HG03457 (cell line): ENCODE measurements around the gene AAGAB.
A peak's percentile ranks its signal among the peaks of the same experiment; 100 is the strongest.
"Not testable (repeated sequence)": the region's sequence is repeated elsewhere in the genome, so short reads cannot be mapped to it uniquely, and the experiment has no call there.

ENCODE experiments used
- ATAC-seq: cut with Tn5 transposase; IDR thresholded peaks from one replicate; pipeline ENCODE4 v1.9.1; 2021; ENCODE audit warnings: moderate number of reproducible peaks; ENCODE audit not compliant: unreplicated experiment

The AAGAB gene

DNA sequence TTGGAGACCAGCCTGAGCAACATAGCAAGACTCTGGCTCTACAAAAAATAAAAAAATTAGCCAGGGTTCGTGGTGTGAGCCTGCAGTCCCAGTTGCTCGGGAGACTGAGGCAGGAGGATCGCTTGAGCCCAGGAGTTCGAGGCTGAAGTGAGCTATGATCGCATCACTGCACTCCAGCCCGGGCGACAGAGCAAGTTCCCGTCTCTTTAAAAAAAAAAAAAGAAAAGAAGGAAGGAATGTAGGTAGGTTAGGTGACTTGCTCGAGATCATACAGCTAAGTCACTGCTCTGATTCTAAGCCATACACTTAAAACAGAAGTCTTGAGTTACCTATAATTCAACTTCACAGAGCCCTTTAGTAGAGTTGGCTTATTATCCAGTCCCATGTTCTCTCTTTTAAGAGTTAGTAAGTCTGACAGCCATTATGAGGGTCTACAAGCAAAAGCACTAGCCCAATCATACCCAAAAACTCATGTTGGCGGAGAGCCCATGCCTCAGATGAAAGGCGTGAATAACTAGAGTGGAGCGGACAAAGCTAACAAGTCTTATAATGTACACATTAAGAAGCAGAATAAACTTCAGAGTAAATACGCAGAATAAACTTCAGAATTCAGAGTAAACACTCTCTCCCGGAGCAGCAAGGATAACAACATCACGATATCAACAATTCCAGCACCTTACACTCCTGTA lies 768 bp downstream of the AAGAB start:
- ATAC-seq, result no peak

DNA sequence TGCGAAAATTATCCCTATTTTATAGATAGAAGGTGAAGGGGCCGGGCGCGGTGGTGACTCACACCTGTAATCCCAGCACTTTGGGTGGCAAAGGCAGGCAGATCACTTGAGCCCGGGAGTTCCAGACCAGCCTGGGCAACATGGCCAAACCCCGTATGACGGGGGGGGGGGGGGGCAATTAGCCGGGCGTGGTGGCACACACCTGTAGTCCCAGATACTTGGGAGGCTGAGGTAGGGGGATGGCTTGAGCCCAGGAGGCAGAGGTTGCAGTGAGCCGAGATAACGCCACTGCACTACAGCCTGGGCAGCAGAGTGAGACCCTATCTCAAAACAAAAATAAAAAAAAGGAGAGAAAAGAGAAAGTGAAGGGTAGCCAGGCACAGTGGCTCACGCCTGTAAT lies 1.4 kb downstream of the AAGAB start:
- no peak for ATAC-seq

DNA sequence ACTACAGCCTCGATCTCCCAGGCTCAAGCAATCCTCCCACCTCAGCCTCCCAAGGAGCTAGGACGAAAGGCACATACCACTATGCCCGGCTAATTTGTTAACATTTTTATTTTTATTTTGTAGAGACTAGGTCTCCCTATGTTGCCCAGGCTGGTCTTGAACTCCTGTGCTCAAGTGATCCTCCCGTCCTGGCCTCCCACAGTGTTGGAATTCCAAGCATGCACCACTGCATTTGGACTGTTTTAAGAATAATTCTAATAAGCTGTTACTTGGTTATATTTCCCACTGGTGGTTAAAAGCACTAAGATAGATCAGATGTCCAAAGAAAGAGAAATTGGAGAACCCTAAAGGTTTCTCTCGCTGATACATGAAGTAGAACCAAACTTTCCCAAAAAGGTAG lies 3.1 kb downstream of the AAGAB start:
- ATAC-seq, result no peak

DNA sequence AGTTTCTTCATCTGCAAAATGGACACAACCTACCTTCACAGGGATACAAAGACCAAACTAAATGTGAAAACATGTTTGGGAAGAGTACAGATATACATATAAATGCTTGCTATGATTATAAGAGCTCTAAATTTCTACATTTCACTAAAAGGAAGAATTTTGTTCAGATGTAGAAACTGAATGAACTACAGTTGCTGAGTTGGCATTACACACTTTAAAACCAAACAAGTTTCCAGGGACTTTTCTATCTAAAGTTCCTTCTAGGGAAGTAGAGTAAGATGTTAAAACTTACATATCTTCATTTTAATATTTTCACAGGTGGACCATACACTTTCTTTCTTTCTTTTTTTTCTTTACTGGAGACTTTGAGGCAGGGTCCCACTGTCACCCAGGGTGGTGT lies 4.6 kb downstream of the AAGAB start:
- no peak for ATAC-seq

DNA sequence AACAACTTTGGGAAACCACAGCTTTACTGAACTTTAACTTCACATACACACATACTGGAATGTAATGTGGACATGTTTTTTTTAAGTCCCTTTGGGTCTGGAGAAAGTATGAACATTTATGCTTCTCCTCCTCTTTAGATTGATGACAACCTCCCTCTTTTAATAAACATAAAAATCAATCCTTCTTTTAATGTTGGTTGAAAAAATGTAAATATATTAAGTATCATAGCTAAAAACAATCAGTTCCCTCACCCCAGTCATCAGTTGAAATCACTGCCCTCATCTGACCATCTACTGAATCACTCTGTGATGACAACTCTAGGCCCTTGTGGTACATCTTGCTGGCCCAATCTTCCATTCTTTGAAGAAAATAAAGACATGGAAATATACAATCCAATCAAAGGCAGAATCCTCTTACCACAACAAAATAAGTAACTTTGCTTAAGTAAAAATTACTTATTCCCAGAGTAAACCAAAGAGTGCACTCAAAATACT lies 6.4 kb downstream of the AAGAB start:
- ATAC-seq, result no peak

DNA sequence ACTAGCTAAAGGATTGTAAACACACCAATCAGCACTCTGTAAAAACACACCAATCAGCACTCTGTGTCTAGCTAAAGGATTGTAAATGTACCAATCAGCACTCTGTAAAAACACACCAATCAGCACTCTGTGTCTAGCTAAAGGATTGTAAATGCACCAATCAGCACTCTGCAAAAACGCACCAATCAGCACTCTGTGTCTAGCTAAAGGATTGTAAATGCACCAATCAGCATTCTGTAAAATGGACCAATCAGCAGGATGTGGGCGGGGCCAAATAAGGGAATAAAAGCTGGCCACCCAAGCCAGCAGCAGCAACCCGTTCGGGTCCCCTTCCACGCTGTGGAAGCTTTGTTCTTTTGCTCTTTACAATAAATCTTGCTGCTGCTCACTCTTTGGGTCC lies 7.9 kb downstream of the AAGAB start:
- not testable (repeated sequence) for ATAC-seq

DNA sequence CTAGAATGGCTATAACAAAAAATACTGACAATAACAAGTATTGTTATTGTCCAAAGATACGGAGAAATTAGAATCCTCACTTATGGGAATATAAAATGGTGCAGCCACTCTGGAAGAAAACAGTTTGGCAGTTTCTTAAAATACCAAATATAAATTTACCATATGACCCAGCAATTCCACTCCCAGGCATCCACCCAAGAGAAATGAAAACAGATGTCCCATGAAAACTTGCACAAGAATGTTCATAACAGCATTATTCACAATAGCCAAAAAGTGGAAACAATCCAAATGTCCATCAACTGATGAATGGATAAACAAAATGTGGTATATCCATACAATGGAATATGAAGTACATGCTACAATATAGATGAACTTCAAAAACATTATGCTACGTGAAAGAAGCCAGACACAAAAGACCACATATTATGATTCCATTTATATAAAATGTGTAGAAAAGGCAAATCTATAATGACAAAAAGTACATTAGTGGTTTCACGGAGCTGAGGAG lies 9.4 kb downstream of the AAGAB start:
- ATAC-seq, result no peak

DNA sequence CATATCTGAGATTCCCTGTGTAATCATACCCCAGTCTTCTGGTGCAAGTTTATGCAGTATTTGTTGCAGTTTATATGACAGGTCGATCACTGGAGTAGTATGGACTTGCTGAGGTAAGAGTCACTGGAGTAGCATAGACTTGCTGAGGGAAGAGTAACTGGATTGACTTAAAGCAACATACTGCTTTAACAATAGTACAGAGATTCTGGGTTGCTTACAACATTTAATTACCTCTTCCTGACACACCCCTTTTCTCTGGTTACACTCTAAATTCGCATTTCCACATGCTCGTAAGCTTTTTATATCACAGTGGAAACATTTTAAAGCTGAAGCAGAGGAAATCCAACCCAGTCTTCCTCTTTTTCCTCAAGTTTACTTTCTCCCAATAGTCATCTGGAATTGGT lies 11.8 kb downstream of the AAGAB start:
- ATAC-seq, result no peak

DNA sequence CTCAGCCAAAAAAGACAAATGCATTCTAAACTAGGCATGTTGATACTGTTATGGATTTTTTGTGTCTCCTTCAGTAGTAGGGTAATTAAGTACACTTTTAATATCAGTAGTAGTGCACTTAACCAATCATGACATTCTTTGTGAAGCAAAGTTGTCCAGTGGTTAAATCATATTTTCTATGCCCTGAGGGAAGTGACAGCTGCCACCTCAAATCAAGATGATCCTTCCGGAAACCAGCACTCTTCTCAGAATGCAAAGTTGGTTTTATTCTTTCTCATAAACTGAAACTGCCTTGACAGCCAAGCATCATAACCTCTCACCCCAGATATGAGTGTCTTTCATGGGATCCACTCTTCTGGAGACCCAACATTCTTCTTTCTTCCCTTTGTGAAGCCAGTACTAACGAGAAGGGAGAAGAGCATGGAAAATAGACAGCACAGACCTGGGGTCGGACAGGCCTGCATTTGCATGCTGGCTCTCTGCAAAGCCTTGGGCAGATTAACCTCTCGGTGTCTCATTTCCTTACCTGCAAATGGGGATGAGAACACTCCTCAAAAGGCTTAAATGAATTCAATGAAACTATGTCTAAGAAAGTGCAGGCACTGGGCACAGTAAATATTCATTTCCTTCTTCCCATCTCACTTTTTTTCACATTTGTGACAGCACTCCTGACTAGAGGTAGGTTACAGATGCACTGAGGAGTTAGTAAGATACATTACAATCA lies 13.2 kb downstream of the AAGAB start:
- ATAC-seq, result peak; percentile 49

DNA sequence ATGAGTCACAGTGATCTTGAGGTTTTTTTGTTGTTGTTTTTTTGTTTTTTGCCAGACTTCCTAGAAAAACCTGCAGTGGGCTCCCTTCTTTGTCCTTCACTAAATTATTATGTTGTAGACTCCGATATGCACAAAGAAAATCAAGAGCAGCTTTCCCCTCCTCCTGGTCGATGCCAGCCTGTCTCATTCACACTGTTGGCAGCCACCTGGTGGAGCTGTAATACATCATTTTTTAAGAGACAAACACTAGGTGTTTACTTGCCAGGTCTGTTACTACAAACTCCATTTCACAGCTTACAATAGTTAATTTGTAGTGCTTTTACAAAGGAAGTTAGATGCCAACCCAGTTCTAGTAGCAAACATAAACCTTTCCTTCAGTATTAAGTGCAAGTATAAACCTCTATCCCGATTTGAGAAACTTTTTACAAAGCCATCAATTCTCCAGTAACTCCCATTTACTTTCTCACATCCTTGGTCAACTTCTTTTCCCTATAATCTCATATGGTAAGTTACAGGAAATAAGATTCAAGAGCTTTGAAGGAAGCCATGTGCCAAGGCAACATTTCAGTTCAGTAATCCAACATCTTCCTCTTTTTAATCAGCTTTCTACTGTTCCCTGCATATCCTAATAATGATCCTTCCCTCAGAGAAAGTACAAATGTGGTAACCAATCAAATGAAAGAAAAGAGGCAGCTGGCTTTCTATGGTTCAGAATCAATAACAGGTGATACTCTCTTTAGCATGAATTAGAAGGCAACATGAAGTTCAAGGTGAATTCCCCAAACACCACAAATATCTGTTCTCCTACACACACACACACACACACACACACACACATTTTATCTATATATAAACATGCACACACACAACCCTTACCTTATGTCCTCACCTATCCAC lies 14.0 kb downstream of the AAGAB start:
- ATAC-seq, result no peak

DNA sequence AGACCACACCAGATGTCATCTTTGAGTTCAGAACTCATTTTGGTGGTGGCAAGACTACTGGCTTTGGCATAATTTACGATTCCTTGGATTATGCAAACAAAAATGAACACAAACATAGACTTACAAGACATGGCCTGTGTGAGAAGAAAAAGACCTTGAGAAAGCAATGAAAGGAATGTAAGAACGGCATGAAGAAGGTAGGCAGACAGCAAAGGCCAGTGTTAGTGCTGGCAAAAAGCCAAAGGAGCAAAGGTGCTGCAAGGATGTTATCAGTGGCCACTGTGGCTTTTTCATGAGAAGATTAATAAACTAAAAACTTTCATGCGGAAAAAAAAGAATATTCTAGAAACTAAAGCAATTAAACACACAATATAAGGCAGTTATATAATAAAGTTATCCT lies 21.9 kb downstream of the AAGAB start:
- ATAC-seq, result no peak

DNA sequence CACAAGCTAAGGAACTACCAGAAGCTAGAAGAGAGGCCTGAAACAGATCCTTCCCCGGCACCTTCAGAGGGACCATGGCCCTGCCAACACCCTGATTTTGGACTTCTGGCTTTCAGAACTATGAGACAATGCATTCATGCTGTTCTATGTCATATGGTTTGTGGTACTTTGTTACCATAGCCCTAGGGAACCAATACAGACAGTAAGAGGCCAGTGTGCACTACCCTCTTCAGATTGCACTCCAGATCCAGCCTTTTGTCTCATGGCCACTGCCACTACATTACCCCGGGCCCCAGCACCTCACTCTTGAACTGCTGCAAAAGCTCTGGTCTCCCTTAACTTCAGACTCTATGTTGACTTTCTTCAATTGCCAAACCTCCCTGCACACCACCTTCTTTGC lies 24.0 kb downstream of the AAGAB start:
- ATAC-seq, result no peak

DNA sequence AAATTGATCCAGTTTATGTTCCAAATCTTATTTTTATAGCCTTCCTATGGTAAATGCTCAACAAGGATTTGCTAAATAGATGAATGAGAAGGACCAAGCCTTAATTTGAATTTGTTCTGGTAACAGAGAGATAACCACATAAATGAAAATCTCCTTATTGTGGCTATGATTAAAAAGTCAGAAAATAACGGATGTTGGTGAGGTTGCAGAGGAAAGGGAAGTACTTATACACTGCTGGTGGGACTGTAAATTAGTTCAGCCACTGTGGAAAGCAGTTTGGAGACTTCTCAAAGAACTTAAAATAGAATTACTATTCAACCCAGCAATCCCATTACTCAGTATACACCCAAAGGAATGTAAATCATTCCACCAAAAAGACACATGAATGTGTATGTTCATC lies 26.2 kb downstream of the AAGAB start:
- ATAC-seq, result no peak

DNA sequence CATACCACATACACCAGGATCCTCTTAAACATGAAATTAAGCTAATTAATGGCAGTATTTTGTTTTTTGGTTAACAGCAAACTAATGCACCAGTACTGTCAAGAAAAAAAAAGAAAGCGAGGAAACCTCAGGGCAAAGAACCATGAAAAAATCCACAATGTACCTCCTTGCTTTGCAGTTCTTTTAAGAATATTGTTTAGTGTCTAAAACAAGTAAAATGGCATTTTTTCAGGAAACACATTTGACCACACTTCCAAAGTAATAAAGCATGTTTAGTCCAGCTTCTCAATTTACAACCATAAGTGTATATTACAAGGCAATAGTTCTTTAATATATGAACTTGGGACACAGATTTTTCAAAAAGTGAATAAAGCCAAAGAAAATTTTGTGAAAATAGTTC lies 26.6 kb downstream of the AAGAB start:
- no peak for ATAC-seq

DNA sequence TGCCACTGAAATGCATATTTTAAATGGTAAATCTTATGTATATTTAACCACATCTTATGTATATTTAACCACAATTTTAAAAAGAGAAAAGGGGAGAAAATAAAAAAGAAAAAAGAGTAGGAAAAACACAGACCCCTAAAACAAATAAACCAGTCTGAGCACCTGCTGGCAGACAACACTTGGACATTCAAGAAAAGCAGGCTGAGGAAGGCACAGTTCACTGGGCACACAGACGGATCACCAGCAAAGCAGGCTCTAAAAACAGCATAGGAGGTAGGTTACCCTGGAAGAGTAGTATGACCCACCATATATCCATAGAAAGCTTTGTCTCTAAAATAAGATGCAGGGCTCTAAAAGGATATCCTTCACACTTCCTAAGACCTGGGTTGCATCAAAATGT lies 27.0 kb downstream of the AAGAB start:
- no peak for ATAC-seq

DNA sequence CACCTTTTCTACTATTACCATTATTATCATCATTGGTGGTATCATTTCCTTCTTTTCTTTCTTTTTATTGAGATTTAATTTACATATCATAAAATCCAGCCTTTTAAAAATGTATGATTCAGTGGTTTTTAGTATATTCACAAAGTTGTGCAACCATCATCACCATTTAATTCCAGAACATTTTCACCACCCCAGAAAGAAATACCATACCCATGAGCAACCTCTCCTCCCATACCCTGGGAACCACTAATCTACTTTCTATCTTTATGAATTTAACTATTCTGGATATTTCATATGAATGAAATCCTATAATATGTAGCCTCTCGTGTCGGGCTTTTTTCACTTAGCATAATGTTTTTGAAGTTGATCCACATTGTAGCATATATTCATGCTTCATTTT lies 29.1 kb downstream of the AAGAB start:
- no peak for ATAC-seq

DNA sequence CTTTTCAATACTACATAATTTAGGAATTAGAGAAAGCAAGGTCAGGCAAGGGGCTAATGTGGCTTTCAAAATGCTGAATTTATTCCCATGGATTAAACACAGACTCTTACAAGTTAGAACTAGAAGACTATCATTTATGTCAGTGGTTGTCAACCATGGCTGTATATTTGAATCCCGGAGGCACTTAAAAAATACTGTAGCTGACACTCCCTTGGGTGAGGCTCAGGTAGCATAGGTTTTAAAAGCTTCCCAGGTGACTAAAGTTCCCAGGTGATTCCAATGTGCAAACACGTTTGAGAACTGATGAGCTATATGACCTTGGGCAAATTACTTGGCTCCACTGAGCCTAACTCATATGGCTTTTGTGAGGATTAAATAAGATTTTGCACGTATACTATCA lies 29.6 kb downstream of the AAGAB start:
- ATAC-seq, result no peak

DNA sequence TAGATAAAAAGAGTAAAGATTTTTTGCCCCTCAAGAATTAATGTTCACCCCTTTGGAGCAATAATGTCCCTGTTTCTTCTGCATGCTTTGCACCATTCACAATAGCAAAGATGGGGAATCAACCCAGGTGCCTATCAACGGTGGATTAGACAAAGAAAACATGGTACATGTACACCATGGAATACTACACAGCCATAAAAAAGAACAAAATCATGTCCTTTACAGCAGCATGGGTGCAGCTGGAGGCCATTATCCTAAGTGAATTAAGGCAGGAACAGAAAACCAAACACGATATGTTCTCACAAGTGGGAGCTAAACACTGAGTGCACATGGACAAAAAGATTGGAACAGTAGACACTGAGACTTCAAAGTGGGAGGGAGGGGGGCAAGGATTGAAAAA lies 35.2 kb downstream of the AAGAB start:
- no peak for ATAC-seq

DNA sequence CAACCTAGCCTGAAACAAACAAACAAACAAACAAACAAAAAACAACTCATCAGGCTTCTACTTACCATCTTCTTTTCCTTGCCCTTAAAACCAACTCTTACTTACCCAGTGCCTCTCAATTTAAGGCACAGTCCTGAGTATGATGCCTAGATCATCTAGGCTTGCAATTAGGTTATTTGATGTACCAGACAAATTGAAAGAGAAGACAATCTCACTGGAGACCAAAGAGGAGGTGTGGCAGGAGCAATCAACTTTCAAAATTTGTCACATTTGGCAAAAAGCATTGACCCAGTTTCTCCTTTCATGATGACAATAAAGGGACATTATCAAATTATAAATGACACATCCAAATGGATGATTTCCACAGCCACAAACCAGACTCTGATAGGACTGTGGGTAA lies 36.0 kb downstream of the AAGAB start:
- no peak for ATAC-seq

DNA sequence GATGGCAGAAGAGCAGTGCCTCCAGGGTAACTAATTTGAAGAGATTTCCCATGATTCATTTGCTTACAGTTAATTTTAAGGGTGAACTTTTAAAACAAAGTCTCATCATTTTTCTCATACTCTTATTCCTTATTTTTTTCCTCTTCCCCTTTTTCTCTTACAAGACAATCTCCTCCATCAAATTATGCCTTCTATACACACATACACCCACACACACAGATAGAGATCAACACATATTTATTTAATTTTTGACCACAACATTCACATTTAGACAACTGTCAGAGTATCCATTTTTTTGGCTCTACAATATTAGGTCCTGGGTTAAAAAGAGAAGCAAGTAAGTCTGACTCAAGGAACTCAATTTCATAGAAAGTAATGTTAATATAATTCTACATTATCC lies 37.6 kb downstream of the AAGAB start:
- ATAC-seq, result no peak

DNA sequence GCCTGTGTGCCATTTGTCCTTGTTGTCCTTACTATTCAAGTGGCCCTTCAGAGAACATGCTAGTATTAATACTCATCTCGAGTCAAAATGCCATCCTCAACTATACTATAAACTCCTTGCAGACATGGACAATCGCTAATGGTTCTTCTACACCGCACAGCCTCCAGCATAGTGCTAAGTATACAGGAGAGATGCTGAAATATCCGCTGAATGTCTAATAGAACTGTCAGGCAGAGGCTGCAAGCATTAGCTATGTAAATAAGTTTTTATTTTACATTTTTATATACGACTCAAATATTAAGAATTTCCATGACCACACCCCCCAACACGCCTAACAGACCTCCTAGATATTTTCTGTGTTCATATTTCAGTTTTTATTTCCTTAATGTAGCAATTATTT lies 39.4 kb downstream of the AAGAB start:
- no peak for ATAC-seq
